ENCODE data around the gene MORN1.

MORN1 gene

GRCh38 chr1:2418791-2419320 is 27.5 kb upstream of the MORN1 start:
- DNase-seq = no peak

DNA sequence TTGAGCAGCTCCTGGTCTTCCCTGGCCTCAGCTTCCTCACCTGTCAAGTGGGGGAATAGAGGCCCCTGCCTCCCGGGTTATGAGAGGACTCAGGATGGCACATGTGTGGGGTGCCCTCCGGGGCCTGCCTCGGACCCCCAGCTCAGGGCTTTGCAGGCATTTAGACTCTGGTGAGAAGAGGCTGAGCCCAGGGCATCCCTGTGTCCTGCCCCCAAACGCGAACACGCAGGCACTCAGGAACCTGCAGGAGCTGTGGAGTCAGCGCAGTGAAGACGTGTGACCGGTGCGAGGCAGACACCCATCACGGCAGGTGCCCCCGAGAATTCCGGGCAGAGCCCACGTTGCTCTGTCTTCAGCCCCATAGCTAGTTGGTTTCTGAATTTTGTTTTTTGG is 26.5 kb upstream of the MORN1 start:
- no peak for DNase-seq

DNA sequence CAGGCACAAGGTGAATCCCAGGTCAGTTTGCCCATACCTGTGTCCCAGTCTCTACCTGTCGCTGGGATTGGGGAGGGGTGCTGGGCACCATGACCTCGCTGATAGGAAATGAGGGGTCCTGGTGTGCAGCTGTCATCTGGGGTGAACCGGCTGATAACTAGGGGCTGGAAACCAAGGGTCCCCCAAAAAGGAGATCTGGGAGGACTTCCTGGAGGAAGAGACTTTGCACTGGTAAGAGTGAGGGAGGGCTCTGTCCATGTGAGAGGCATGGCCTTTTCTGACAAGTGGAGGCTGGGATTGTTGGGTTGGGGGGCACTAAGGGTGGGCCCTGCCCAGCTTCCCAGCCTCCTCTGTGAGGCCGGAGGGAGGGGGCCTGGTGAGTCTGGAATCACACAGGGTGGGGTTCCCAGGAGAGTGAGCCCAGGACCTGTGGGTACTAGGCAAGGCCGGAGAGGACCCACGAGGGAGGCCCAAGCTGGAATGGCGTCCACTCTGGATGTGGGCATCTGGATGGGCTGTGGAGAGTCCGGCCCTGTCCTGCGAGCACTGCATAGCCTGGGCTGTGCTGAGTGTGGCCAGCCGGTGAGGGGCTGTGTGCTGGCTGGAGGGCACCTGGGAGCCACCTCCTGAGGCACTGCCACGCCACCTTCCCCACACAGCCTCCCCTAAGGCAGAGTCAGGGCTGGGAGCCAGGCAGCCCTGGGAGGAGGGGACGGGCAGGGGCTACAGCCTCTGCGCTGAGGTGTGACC is 25.9 kb upstream of the MORN1 start:
- no peak for DNase-seq

- DNase-seq = peak; percentile 42
These were observed 25.0 kb upstream of the MORN1 start for GRCh38 chr1:2416403-2416802.

GRCh38 chr1:2415801-2416208 is 24.5 kb upstream of the MORN1 start:
- peak; percentile 85 for DNase-seq

DNA sequence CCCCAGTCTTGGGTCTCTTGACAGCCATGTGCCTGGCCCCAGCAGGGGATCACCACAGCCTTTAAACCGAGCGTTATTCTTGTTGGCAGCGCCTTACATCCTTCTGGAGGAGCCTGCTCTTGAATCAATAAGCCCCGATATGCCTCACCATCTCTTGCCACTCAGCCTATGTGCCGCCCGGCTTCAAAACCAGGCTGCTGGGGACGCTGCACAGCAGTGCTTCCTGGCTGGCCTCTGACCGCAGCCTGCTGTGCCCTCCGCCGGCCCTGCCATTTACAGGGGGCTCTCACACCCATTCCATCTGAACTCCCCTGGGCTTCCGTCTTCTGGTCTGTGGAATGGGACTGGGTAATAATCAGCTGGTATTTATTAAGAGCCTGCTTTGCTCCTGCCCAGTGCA is 24.0 kb upstream of the MORN1 start:
- DNase-seq = peak; percentile 33

- DNase-seq = peak; percentile 62
These were observed 23.1 kb upstream of the MORN1 start for GRCh38 chr1:2414297-2414958.

GRCh38 chr1:2413495-2414296 is 22.3 kb upstream of the MORN1 start:
- DNase-seq = no peak

DNA sequence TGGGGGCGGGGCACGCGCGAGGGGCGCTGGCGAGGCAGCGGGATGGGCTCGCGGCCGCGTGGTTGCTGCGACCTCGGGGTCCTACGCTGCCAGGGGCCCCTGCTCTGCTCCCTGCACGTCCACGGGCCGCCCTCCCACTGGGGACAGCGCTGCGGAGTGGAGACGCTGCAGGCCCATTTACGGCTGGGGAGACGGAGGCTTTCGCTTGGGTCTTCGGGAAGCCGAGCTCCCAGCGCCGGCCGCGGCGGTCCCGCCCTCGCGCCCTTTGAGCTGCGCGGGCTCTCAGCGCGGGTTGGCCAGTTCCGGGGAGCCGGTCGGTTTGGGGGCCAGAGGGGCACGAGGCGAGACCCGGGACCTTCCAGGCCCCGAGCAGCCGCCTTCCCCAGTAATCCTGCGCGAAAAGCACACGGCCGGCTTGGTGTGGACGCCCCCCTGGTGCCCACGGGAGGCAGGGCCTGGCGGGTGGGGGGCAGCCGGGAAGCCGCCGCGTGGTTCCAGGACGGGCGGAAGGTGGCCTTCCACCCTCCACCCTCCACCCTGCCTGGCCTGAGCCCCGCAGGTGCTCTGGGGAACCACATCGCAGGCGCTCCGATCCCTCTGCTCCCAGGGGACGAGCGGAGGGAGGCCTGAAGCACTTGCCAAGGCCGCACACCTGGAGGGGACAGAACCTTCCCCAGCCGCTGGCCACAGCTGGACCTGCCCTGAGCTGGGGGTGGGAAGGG is 21.6 kb upstream of the MORN1 start:
- peak; percentile 29 for DNase-seq

- DNase-seq = peak; percentile 97
These were observed 21.0 kb upstream of the MORN1 start, which contains the start of gene PEX10 for GRCh38 chr1:2412395-2412772. Gene PEX10 (minus strand): TSS chr1:2412564. CDS start chr1:2412502, 62 bp downstream.

- no peak for DNase-seq
These were observed 20.5 kb upstream of the MORN1 start for GRCh38 chr1:2411801-2412394.

DNA sequence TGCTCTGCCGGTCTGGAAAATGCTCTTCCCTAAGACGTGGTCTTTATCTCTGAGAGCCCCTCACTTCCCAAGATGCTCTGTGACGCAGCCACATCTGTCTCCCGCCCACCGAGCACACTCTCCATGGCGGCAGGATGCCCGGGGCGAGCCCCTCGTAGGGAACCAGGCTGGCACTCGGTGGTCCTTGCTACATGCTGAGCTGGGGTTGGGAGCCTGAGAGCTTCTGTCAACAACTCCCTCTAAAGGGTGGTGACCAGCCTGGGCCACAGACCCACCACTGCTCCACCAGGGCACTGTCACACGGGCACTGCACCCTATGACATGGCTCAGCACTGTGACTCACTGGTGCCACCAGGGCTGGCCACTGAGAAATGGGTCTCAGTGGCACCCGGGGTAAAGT is 18.4 kb upstream of the MORN1 start:
- no peak for DNase-seq

- DNase-seq = no peak
These were observed 17.5 kb upstream of the MORN1 start for GRCh38 chr1:2408859-2409276.

DNA sequence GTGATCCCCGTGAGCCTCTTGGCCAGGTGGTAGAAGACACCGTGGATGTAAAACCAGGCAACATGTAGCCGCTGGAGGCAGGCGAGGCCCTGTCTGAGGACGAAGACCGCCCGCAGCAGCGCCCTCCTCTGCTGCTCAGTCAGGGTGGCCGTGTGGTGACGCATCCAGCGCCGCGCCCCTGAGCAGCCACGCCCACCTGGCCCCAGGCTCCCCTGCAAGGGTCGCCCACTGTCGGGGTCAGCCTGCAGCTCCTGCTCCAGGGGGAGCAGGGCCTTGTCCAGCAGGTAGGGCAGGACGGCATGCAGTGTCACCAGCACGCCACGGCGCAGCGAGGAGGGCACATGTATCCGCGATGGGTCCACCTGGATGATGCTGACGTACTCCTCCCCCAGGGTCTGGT is 17.1 kb upstream of the MORN1 start:
- no peak for DNase-seq

- DNase-seq = no peak
These were observed 16.6 kb upstream of the MORN1 start for GRCh38 chr1:2407991-2408275.

- no peak for DNase-seq
These were observed 16.0 kb upstream of the MORN1 start for GRCh38 chr1:2407166-2407990.

DNA sequence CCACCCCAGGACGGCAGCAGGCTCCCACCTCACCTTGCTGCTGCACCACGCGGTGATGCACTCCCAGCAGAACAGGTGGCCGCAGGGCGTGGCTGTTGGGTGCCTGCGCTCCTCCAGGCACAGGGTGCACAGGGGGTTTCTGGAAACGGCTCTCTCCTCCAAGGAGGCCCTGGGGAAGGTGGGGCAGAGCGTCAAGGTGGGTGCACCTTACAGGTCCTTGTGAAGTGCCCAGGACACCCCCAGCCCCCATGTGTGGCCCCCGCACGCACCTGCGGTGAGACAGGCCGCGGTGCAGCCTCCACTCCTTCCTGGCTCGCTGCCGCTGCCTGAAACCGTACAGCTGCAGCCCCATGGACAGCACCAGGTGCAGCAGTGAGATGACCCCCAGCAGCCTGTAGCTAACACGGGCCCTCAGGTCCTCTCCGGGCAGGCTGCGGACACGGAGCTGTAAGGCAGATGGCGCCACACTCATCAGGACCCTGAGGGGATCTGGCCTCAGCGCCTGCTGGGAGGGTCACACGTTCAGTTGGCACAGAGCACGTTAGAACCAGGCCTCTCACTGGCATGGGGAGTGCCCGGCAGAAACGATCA is 15.2 kb upstream of the MORN1 start:
- DNase-seq = no peak

- DNase-seq = no peak
These were observed 14.4 kb upstream of the MORN1 start for GRCh38 chr1:2405588-2406295.

DNA sequence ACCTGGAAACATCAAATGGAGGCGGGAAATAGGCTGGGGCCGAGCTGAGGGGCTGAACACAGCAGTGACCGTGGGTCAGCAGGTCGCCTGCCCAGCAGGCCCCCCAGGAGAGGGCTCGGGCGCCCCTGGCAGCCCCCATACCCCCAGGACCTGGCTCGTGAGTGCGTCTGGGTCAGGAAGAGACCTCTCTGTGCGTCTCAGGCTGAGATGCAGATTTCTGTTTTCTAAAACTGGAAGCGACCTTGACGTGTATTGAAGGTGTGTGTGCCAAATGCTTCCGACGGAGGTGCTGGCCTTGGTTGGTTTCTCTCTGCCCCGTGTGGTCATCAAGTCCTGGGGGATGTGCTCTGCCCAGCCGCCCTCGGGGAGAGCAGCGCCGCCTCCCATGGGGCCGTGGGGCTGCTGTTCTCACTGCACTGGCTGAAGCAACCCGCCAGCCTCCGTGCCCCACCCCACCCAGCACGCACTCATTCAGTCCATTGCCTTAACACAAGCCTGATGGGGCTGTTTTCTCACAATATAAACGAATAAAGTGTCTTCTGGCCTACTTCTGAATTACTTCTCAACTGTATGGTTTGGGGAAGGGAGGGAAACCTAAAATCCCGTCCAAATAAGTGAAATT is 13.6 kb upstream of the MORN1 start:
- no peak for DNase-seq

Data from DMS153 (cell line).